GM10847 (cell line): ENCODE measurements around the gene PEAK3.

Experiments used
- POLR2A ChIP-seq: IDR thresholded peaks from 2 replicates; pipeline ENCODE4 v1.6.1; 2011; ENCODE audit not compliant: insufficient read length; ENCODE audit errors: extremely low read depth

Gene PEAK3

GRCh38 chr19:2283835-2284507 lies 2.0 kb upstream of the PEAK3 start:
- TF ChIP-seq POLR2A: no peak

- no peak for TF ChIP-seq POLR2A
Measured at GRCh38 chr19:2282862-2283237, 875 bp upstream of the PEAK3 start.

- TF ChIP-seq POLR2A: no peak
Measured at GRCh38 chr19:2280633-2281264, 1.2 kb downstream of the PEAK3 start.

GRCh38 chr19:2278459-2279158 lies 3.4 kb downstream of the PEAK3 start:
- no peak for TF ChIP-seq POLR2A

- TF ChIP-seq POLR2A: no peak
Measured at GRCh38 chr19:2277138-2277537, 4.8 kb downstream of the PEAK3 start.

GRCh38 chr19:2276429-2276986 lies 5.5 kb downstream of the PEAK3 start:
- TF ChIP-seq POLR2A: no peak

- no peak for TF ChIP-seq POLR2A
Measured at GRCh38 chr19:2275588-2276428, 6.2 kb downstream of the PEAK3 start.

GRCh38 chr19:2274931-2275535 lies 6.9 kb downstream of the PEAK3 start:
- no peak for TF ChIP-seq POLR2A

- no peak for TF ChIP-seq POLR2A
Measured at GRCh38 chr19:2274185-2274711, 7.7 kb downstream of the PEAK3 start.

GRCh38 chr19:2273356-2274184 lies 8.4 kb downstream of the PEAK3 start:
- TF ChIP-seq POLR2A: peak; percentile 30

- TF ChIP-seq POLR2A: no peak
Measured at GRCh38 chr19:2271234-2272103, 10.5 kb downstream of the PEAK3 start.

- no peak for TF ChIP-seq POLR2A
Measured at GRCh38 chr19:2270423-2271233, 11.3 kb downstream of the PEAK3 start.

GRCh38 chr19:2270157-2270422 lies 11.9 kb downstream of the PEAK3 start:
- no peak for TF ChIP-seq POLR2A
